HT-29 (cell line): ENCODE data around the gene SKOR2. TPM values are rescaled to one million over a fixed set of nuclear protein-coding genes. Genes with fewer than 3 reads are reported as not detected.

ENCODE experiments used
- small RNA-seq: library from RNA; depleted of rRNA; stranded (forward); fragments of <200 nt; gene quantifications from one replicate; pipeline ENCODE3, GENCODE V24; 2014
- total RNA-seq: library from RNA; depleted of rRNA; stranded (reverse); fragments of >200 nt; shearing (Covaris generic); gene quantifications from 2 replicates; pipeline ENCODE4 v1.2.3, GENCODE V29; 2014; rRNA removed

The SKOR2 gene
- total RNA-seq, 1 experiment from 2014 or later = not detected

Small RNA genes within 50 kb of the gene (small RNA-seq; reads per million reads assigned to genes)
- gene RNU6-1131P = not detected

Other genes with a start within 250 kb of the SKOR2 start
- not detected in 2 replicates for gene ELOA2, start 216.0 kb downstream of the SKOR2 start, total RNA-seq
- 8.4 and 12.2 TPM in 2 replicates for gene HDHD2, start 101.2 kb downstream of the SKOR2 start, total RNA-seq
- 18.9 and 24.6 TPM in 2 replicates for gene IER3IP1, start 75.3 kb downstream of the SKOR2 start, total RNA-seq